DND-41 (cell line): ENCODE data around the gene NBEAL2.
A peak's percentile ranks its signal among the peaks of the same experiment; 100 is the strongest.

ENCODE experiments used
- ATAC-seq: fragments of 200-7000 bp; cut with Tn5 transposase; 3 replicates; pipeline ENCODE4 v1.9.1; 2021; ENCODE audit warnings: low read depth; ENCODE audit not compliant: insufficient read depth
- DNase-seq: peaks from one replicate; pipeline ENCODE4 v3.0.0-alpha.2; 2020
- H2AFZ ChIP-seq: 2 replicates; pipeline ENCODE4 v1.6.0; 2012; ENCODE audit warnings: low read depth, low read length
- H3K27ac ChIP-seq: 2 replicates; pipeline ENCODE4 v1.5.1; 2012; ENCODE audit warnings: low read length, inconsistent platforms
- H3K27me3 ChIP-seq: fragments of 200-600 bp; sonication (generic); 2 replicates; pipeline ENCODE4 v1.6.0; 2012; ENCODE audit warnings: low read length, mild to moderate bottlenecking, inconsistent platforms; ENCODE audit not compliant: insufficient read depth, poor library complexity
- H3K36me3 ChIP-seq: 2 replicates; pipeline ENCODE4 v1.5.1; 2012; ENCODE audit warnings: low read length, inconsistent platforms; ENCODE audit not compliant: insufficient read depth
- H3K4me1 ChIP-seq: 2 replicates; pipeline ENCODE4 v1.5.1; 2012; ENCODE audit warnings: mild to moderate bottlenecking, low read length; ENCODE audit not compliant: insufficient read depth
- H3K4me2 ChIP-seq: 2 replicates; pipeline ENCODE4 v1.6.0; 2012; ENCODE audit warnings: mild to moderate bottlenecking, moderate library complexity, low read length, inconsistent platforms; ENCODE audit not compliant: insufficient read depth
- H3K4me3 ChIP-seq, 2 experiments: fragments of 200-600 bp in 1 of 2; shearing (Covaris generic) in 1 of 2; 2 replicates each; pipeline ENCODE4 v1.5.1; 2012 to 2016; ENCODE audit warnings: inconsistent platforms in 2 of 2, low read length in 2 of 2, mild to moderate bottlenecking in 2 of 2, low read depth in 1 of 2, moderate library complexity in 1 of 2
- H3K79me2 ChIP-seq: 2 replicates; pipeline ENCODE4 v1.6.0; 2012; ENCODE audit warnings: low read length, inconsistent platforms; ENCODE audit not compliant: insufficient read depth
- H3K9ac ChIP-seq: 2 replicates; pipeline ENCODE4 v1.6.0; 2012; ENCODE audit warnings: low read depth, mild to moderate bottlenecking, inconsistent platforms, low read length, moderate library complexity
- H3K9me3 ChIP-seq: 2 replicates; pipeline ENCODE4 v1.5.1; 2012; ENCODE audit warnings: low read length, moderate library complexity, mild to moderate bottlenecking, inconsistent platforms; ENCODE audit not compliant: insufficient read depth, severe bottlenecking
- H4K20me1 ChIP-seq: 2 replicates; pipeline ENCODE4 v1.6.0; 2012; ENCODE audit warnings: low read length; ENCODE audit not compliant: insufficient read depth
- CTCF ChIP-seq: IDR thresholded peaks from 2 replicates; pipeline ENCODE4 v1.5.1; 2012; ENCODE audit warnings: borderline replicate concordance, low read length, moderate library complexity, mild to moderate bottlenecking; ENCODE audit not compliant: poor library complexity, severe bottlenecking; ENCODE audit errors: extremely low read depth
- EZH2 ChIP-seq: IDR thresholded peaks from 3 replicates; pipeline ENCODE4 v1.6.1; 2012; ENCODE audit warnings: borderline replicate concordance, low read depth, mild to moderate bottlenecking, moderate library complexity, low read length, inconsistent platforms; ENCODE audit not compliant: severe bottlenecking

The NBEAL2 gene

GRCh38 chr3:47010910-47011309, 31.4 kb downstream of the NBEAL2 start:
- H3K27ac ChIP-seq: peak overlapping the region; percentile 53; the same call in 1 of the 2 replicates
- H4K20me1 ChIP-seq: no peaks in the 10 kb centered on the region
- no peaks in the 10 kb centered on the region for H3K27me3 ChIP-seq
- peaks cover 74% of the 10 kb centered on the region for H3K36me3 ChIP-seq
- no peak for DNase-seq
- H3K4me1 ChIP-seq: peaks cover 30% of the 10 kb centered on the region
- no peak for ATAC-seq
- TF ChIP-seq EZH2: no peak
- TF ChIP-seq CTCF: no peak
- H3K79me2 ChIP-seq: peaks cover 12% of the 10 kb centered on the region
- no peak overlapping the region for H2AFZ ChIP-seq
- H3K9me3 ChIP-seq: no peaks in the 10 kb centered on the region
- H3K9ac ChIP-seq: no peak overlapping the region
- no peak overlapping the region for H3K4me3 ChIP-seq
- H3K4me2 ChIP-seq: no peak overlapping the region

GRCh38 chr3:47011371-47011770, 31.9 kb downstream of the NBEAL2 start:
- Histone ChIP-seq H3K4me1 (peaks cover 34% of the 10 kb centered on the region), H3K9ac (no peak overlapping the region), H3K79me2 (peaks cover 12% of the 10 kb centered on the region), H3K4me3 (no peak overlapping the region), H4K20me1 (no peaks in the 10 kb centered on the region), H3K4me2 (no peak overlapping the region), H2AFZ (no peak overlapping the region), H3K27ac (peak overlapping the region; percentile 70), H3K36me3 (peaks cover 71% of the 10 kb centered on the region), H3K9me3 (no peaks in the 10 kb centered on the region), H3K27me3 (no peaks in the 10 kb centered on the region)
- TF ChIP-seq CTCF (no peak), EZH2 (no peak)
- DNase-seq (peak; percentile 4), ATAC-seq (no peak)

- Histone ChIP-seq H3K36me3 (peaks cover 59% of the 10 kb centered on the region), H3K4me3 (no peak overlapping the region), H2AFZ (no peak overlapping the region), H3K4me1 (peaks cover 46% of the 10 kb centered on the region), H3K9me3 (no peaks in the 10 kb centered on the region), H3K27me3 (no peaks in the 10 kb centered on the region), H3K79me2 (peaks cover 12% of the 10 kb centered on the region), H3K27ac (peak overlapping the region; percentile 70), H4K20me1 (no peaks in the 10 kb centered on the region), H3K4me2 (no peak overlapping the region), H3K9ac (no peak overlapping the region)
- ATAC-seq (no peak), DNase-seq (peak; percentile 62)
- TF ChIP-seq CTCF (no peak), EZH2 (no peak)
These were observed 33.1 kb downstream of the NBEAL2 start for GRCh38 chr3:47012342-47013230.
